WTC11 (cell line): Measurements from ENCODE around the gene OTOA.

Source experiments
- FOXJ3 ChIP-seq: sonication (generic); formaldehyde crosslinking; IDR thresholded peaks from 2 replicates; pipeline ENCODE4 v1.9.0; 2021; ENCODE audit warnings: missing genetic modification reagents, mild to moderate bottlenecking, borderline replicate concordance
- ZNF396 ChIP-seq: fragments of 250-450 bp; sonication (Bioruptor Pico); IDR thresholded peaks from 2 replicates; pipeline ENCODE4 v1.8.0; 2021; ENCODE audit warnings: mild to moderate bottlenecking, moderate library complexity, borderline replicate concordance
- TF ChIP-seq, protein P1 (sequence below): sonication (generic); formaldehyde crosslinking; conservative IDR thresholded peaks from 2 replicates; pipeline ENCODE4 v1.8.1; 2022; ENCODE audit warnings: mild to moderate bottlenecking, missing genetic modification reagents
- TF ChIP-seq, protein P2 (sequence below): fragments of 200-600 bp; IDR thresholded peaks from 2 replicates; pipeline ENCODE4 v1.8.0; 2022; ENCODE audit warnings: antibody characterized with exemption
- TF ChIP-seq, protein P3 (sequence below): fragments of 250-450 bp; sonication (Bioruptor Pico); IDR thresholded peaks from 2 replicates; pipeline ENCODE4 v2.1.2; 2022; ENCODE audit warnings: mild to moderate bottlenecking, moderate library complexity

DNA sequence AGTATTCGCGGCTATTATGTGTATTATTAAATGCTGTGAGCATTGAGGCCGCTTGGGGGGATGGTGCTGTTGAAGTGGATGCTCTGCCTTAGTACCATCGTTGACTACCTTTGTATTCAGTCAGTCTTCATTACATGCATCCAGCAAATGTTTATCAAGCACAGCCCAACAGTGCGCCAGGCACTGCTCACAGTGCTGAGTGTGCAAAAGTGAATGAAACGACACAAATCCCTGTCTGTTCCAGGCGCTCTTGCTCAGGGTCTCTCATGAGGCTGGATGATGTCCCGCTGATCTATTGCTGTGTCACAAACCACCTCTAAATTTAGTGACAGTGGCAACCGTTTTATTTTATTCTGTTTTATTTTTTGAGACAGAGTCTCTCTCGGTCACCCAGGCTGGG, 53.8 kb downstream of the OTOA start:
- TF ChIP-seq, protein P1, sequence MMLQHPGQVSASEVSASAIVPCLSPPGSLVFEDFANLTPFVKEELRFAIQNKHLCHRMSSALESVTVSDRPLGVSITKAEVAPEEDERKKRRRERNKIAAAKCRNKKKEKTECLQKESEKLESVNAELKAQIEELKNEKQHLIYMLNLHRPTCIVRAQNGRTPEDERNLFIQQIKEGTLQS (CRISPR knock-in tag), result no peak
- no peak for TF ChIP-seq FOXJ3
- TF ChIP-seq, protein P2, sequence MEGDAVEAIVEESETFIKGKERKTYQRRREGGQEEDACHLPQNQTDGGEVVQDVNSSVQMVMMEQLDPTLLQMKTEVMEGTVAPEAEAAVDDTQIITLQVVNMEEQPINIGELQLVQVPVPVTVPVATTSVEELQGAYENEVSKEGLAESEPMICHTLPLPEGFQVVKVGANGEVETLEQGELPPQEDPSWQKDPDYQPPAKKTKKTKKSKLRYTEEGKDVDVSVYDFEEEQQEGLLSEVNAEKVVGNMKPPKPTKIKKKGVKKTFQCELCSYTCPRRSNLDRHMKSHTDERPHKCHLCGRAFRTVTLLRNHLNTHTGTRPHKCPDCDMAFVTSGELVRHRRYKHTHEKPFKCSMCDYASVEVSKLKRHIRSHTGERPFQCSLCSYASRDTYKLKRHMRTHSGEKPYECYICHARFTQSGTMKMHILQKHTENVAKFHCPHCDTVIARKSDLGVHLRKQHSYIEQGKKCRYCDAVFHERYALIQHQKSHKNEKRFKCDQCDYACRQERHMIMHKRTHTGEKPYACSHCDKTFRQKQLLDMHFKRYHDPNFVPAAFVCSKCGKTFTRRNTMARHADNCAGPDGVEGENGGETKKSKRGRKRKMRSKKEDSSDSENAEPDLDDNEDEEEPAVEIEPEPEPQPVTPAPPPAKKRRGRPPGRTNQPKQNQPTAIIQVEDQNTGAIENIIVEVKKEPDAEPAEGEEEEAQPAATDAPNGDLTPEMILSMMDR, result no peak
- TF ChIP-seq ZNF396 (CRISPR knock-in tag), result no peak
- TF ChIP-seq, protein P3, sequence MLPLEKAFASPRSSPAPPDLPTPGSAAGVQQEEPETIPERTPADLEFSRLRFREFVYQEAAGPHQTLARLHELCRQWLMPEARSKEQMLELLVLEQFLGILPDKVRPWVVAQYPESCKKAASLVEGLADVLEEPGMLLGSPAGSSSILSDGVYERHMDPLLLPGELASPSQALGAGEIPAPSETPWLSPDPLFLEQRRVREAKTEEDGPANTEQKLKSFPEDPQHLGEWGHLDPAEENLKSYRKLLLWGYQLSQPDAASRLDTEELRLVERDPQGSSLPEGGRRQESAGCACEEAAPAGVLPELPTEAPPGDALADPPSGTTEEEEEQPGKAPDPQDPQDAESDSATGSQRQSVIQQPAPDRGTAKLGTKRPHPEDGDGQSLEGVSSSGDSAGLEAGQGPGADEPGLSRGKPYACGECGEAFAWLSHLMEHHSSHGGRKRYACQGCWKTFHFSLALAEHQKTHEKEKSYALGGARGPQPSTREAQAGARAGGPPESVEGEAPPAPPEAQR (CRISPR knock-in tag), result no peak
